Muscle layer of duodenum (tissue), 2 donors: ENCODE results near the gene ROM1.

Experiments
- H3K27ac ChIP-seq: one replicate; pipeline ENCODE4 v1.7.0; 2013; ENCODE audit warnings: mild to moderate bottlenecking, low read length
- H3K27me3 ChIP-seq: one replicate; pipeline ENCODE4 v1.7.0; 2013; ENCODE audit warnings: low read depth, mild to moderate bottlenecking, control low read depth, low read length
- H3K36me3 ChIP-seq, 2 donors: one replicate each; pipeline ENCODE4 v1.7.0; 2013; ENCODE audit warnings: low read length in 2 of 2, control low read depth in 1 of 2, mild to moderate bottlenecking in 1 of 2; ENCODE audit not compliant: insufficient read depth in 2 of 2, control insufficient read depth in 1 of 2
- H3K4me1 ChIP-seq, 2 donors: one replicate each; pipeline ENCODE4 v1.7.0; 2013; ENCODE audit warnings: low read length in 2 of 2, mild to moderate bottlenecking in 2 of 2, control low read depth in 1 of 2, moderate library complexity in 1 of 2; ENCODE audit not compliant: insufficient read depth in 2 of 2, control insufficient read depth in 1 of 2
- H3K4me3 ChIP-seq, 2 donors: one replicate each; pipeline ENCODE4 v1.7.0; 2013; ENCODE audit warnings: low read length in 2 of 2, low read depth in 1 of 2, mild to moderate bottlenecking in 1 of 2
- H3K9me3 ChIP-seq, 2 donors: one replicate each; pipeline ENCODE4 v1.7.0; 2013; ENCODE audit warnings: low read length in 2 of 2, control low read depth in 1 of 2, mild to moderate bottlenecking in 1 of 2; ENCODE audit not compliant: control insufficient read depth in 1 of 2
- donor health status: healthy.

Gene ROM1

DNA sequence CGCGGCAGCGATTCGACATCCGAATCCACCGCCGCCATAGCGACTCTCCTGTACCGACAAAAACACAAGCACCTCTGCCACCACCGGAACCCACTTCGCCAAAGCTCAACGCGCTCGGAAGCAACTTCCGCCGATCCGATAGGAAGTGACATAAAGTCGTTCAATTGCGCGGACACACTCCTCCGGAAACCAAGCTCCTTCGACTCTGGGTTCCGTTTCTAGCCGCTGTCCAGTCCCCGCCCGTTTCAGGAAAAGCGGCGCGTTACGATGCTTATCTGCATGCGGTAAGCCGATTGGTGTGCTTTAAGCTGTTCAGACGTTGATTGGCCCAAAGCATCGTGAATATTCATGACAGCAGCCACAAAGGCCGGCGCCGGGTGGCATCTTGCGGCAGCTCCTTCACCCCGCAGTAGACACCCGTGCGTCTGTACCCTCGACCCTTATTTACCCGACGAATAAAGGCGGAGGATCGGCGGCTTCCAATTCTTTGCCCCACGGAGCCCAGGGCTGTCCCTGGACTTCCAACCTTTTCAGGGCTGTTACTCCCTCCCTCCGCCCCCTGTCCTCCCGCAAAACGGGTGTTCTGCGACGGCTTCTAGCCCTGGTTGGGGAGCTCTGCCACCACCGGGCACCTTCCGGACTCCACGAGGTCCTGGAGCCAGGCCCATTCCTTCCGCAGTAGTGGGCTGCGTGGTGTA is 21.5 kb upstream of the ROM1 start, which contains the start of gene TUT1:
TUT1 (minus strand) TSS at position 76 of the 698 bp plus-strand sequence; CDS start at position 38, 38 bp downstream.
- peak within 1 kb of the TSS; percentile 79 to 99 for H3K4me3 ChIP-seq
- no peaks in the 10 kb centered on the region for H3K9me3 ChIP-seq
- peak within 1 kb of the TSS; percentile 97 for H3K27ac ChIP-seq
- peaks cover 14 to 33% of the 10 kb centered on the region in 2 donors for H3K4me1 ChIP-seq
- H3K36me3 ChIP-seq = peaks cover 41 to 52% of the 10 kb centered on the region in 2 donors
- H3K27me3 ChIP-seq = no peaks in the 10 kb centered on the region

DNA sequence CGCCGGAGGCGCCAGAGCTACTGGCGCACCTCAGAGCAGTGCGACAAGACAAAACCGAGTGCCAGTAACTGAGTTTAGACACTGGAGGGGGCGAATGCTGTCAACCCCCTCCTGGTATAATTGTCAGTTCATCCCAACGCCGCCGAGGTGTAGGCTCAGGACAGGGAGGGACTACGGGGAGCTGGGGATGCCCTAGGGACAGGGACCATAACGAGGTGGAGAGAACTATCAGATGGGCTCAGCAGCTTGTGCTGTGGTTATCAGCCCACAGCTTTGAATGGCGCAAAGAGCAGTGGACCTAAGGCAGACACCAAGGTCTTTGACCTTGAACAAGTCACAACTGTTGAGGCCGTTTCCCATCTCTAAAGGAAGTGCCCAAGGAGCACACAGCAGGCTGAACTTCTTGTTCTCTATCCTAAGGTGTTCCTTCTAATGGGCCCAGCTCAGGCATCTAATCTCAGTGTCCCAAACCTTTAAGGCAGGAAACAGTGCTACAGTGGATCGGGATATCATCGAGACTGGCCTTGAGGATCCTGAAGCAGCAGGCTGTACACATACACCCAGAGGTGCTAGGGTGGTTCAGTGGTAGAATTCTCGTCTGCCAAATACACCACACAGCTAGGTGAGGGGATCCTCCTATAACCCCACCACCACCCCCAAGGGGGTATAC is 20.8 kb upstream of the ROM1 start:
- Histone ChIP-seq H3K4me1 (peaks cover 14 to 33% of the 10 kb centered on the region in 2 donors), H3K27ac (peak overlapping the region; percentile 92), H3K9me3 (no peaks in the 10 kb centered on the region), H3K27me3 (no peaks in the 10 kb centered on the region), H3K36me3 (peaks cover 44 to 57% of the 10 kb centered on the region in 2 donors), H3K4me3 (peak overlapping the region; percentile 79 to 99)

GRCh38 chr11:62592989-62593421 is 20.1 kb upstream of the ROM1 start:
- Histone ChIP-seq H3K4me3 (peak overlapping the region in 1 of 2 donors; percentile 99), H3K9me3 (no peaks in the 10 kb centered on the region), H3K4me1 (peaks cover 14 to 33% of the 10 kb centered on the region in 2 donors), H3K27me3 (no peaks in the 10 kb centered on the region), H3K27ac (peak overlapping the region; percentile 92), H3K36me3 (peaks cover 44 to 57% of the 10 kb centered on the region in 2 donors)

DNA sequence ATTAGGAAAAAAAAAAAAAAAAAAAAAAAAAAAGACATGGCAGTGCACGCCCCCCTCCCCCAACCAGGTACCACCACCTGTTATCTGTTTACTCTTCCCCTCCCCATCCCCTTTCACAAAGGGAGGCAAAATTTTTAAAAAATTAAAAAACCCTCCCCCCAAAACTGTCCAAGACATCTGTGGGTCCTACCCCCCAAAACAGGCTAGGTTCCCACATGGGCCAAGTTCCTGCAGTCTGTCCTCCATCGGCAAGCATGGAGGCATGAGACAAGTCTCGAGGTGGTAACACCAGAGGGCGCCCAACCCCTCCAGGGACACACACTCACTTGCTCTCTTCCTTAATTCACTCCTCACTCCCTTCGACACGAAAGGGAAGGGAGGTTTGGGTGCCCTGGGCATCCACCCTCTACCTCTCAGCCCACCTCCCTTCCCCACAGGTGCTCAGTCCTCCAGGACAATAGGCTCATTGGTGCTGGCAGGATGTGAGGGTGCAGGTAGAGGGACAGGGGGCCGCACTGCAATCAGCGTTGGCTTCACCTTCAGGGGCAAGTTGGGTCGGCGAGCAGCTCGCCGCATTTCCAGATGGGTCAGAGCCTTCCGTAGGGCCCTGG is 19.5 kb upstream of the ROM1 start:
- H3K4me1 ChIP-seq = peaks cover 15 to 37% of the 10 kb centered on the region in 2 donors
- H3K27ac ChIP-seq = no peak overlapping the region
- no peaks in the 10 kb centered on the region for H3K27me3 ChIP-seq
- no peaks in the 10 kb centered on the region for H3K9me3 ChIP-seq
- no peak overlapping the region for H3K4me3 ChIP-seq
- H3K36me3 ChIP-seq = peaks cover 47 to 57% of the 10 kb centered on the region in 2 donors

- Histone ChIP-seq H3K36me3 (peaks cover 47 to 54% of the 10 kb centered on the region in 2 donors), H3K9me3 (no peaks in the 10 kb centered on the region), H3K4me1 (peaks cover 31 to 44% of the 10 kb centered on the region in 2 donors), H3K27ac (no peak overlapping the region), H3K27me3 (no peaks in the 10 kb centered on the region), H3K4me3 (no peak overlapping the region)
Observed at GRCh38 chr11:62595124-62595523, 17.9 kb upstream of the ROM1 start.

DNA sequence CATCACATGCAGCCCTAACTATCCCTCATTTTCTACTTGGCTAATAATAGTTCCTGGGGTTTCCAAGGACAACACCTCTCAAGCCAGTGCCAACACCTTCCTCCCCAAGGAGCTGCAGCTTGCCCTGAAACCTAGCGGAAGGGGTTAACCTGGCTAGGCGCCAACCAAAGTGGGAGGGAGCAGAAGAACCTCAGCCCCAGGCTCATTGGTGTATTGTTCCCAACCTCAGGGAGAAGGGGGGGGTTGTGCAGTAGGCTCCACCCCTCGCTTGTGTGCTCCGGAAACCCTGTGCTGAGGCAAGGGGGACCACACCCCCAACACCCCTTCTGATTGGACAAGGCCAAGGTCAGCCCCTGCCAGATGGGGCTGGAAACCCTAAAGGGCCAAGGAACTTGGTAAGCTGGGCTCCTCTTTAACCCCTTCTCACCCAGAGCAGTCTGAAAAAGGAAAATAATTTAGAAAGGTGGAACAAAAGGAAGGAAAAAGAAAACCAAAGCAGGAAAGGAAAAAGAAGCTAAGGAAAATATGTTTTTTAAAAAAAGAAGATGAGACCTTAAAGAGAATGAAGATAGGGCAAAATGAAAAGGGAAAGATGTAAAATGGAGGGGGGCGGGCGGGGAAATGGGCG is 13.9 kb upstream of the ROM1 start:
- H3K27me3 ChIP-seq = no peaks in the 10 kb centered on the region
- peak overlapping the region; percentile 83 for H3K27ac ChIP-seq
- no peaks in the 10 kb centered on the region for H3K9me3 ChIP-seq
- peak overlapping the region; percentile 89 to 93 for H3K4me3 ChIP-seq
- peaks cover 23 to 42% of the 10 kb centered on the region in 2 donors for H3K4me1 ChIP-seq
- peaks cover 38 to 52% of the 10 kb centered on the region in 2 donors for H3K36me3 ChIP-seq

DNA sequence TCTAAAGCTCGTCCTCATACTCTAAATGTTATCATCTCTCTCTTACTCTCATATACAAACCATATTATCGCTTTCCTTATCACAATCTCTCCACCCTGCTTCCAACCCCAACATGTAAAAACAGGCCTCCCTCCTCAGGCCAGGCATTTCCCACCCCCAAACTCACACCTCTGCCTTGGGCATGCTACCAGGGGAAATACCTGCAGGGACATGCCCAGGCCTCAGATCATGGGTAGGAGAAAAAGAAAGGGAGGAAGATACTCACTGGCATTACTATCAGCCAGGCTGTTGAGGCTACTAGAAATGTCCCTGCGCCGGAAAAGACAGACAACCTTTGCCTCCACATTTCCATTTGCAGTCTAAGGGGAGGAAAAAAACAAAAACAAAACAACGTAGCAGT is 13.2 kb upstream of the ROM1 start:
- Histone ChIP-seq H3K27ac (peak overlapping the region; percentile 83), H3K27me3 (no peaks in the 10 kb centered on the region), H3K9me3 (no peaks in the 10 kb centered on the region), H3K4me1 (peaks cover 23 to 42% of the 10 kb centered on the region in 2 donors), H3K36me3 (peaks cover 31 to 45% of the 10 kb centered on the region in 2 donors), H3K4me3 (peak overlapping the region; percentile 89 to 93)

- peaks cover 25 to 45% of the 10 kb centered on the region in 2 donors for H3K36me3 ChIP-seq
Observed at GRCh38 chr11:62600367-62601121, 12.5 kb upstream of the ROM1 start.

DNA sequence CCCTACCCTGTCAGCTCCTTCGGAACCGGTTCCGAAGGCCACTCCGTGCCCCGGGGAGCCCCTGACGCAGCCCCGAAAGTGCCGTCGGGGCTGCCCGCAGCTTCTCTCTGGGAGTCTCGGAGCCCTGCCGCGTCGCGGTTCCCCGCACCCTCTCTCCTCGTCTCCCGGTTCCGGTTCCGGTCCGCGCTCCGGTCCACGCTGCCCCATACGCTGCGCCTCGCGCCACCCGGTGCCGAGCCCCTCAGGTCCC is 12.0 kb upstream of the ROM1 start:
- H3K36me3 ChIP-seq = peaks cover 20 to 45% of the 10 kb centered on the region in 2 donors
- H3K4me1 ChIP-seq = peaks cover 23 to 42% of the 10 kb centered on the region in 2 donors
- peak overlapping the region; percentile 83 for H3K27ac ChIP-seq
- H3K9me3 ChIP-seq = no peaks in the 10 kb centered on the region
- H3K4me3 ChIP-seq = peak overlapping the region; percentile 89 to 93
- H3K27me3 ChIP-seq = no peaks in the 10 kb centered on the region

More at GRCh38 chr11:62600367-62601121, 12.5 kb upstream of the ROM1 start:
- Histone ChIP-seq H3K27ac (peak overlapping the region; percentile 83), H3K27me3 (no peaks in the 10 kb centered on the region), H3K9me3 (no peaks in the 10 kb centered on the region), H3K4me1 (peaks cover 23 to 42% of the 10 kb centered on the region in 2 donors), H3K4me3 (peak overlapping the region; percentile 89 to 93)

- Histone ChIP-seq H3K9me3 (no peaks in the 10 kb centered on the region), H3K4me1 (peaks cover 23 to 42% of the 10 kb centered on the region in 2 donors), H3K36me3 (peaks cover 15 to 42% of the 10 kb centered on the region in 2 donors), H3K27ac (peak within 1 kb of the TSS; percentile 83), H3K27me3 (no peaks in the 10 kb centered on the region), H3K4me3 (peak within 1 kb of the TSS; percentile 89 to 93)
Observed at GRCh38 chr11:62601372-62602140, 11.5 kb upstream of the ROM1 start, which contains the start of gene MTA2. MTA2 (minus strand) TSS chr11:62601865; CDS start chr11:62601450, 415 bp downstream.
